ENCODE results near the gene ASB7.
"Not testable (repeated sequence)": the region's sequence is repeated elsewhere in the genome, so short reads cannot be mapped to it uniquely, and the experiment has no call there.

The ASB7 gene

GRCh38 chr15:100651253-100651652 lies 48.9 kb downstream of the ASB7 start:
- no peak for DNase-seq (ENCODE audit: low read depth)

DNA sequence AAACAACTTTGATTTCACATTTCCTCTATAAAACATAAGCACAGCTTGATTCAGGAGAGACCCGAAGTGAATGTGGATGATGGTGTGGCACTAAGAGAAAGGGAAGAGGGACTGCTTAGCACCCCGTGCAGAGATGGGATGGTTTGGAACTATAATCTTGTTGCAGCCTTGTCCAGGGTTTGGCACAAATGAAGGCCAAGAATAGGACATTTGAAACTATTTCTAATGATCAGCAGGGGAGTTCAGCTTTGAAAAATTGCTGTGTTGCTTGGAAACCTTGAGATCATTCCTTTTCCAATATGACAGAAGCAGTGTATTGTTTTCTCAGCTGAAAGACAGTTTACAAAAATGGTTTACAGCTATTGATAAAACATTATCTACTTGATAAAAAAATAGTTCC lies 49.7 kb downstream of the ASB7 start:
- DNase-seq (ENCODE audit: low read depth), result no peak

- DNase-seq (ENCODE audit: low read depth), result no peak
These were observed 51.2 kb downstream of the ASB7 start for GRCh38 chr15:100653608-100654007.

GRCh38 chr15:100658895-100659294 lies 56.5 kb downstream of the ASB7 start:
- DNase-seq (ENCODE audit: low read depth), result no peak

DNA sequence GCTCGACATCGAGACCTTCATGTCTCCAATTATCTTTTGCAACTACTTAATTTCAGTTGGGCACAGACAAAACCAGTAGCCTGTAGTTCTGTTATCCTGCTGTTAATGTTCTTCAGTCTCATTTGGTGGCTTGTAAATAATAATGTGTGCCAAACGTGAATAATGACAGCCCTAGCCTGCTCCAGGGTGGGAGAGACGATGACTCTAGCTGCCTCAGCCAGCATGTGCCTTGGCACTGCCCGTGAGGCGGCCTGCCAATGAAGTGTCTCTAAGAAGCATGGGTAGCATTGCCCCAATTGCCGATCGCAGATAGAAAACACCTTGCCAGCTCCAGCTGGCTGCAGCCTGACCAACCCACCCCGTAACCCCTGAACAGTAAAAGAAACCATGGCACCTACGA lies 58.8 kb downstream of the ASB7 start:
- no peak for DNase-seq (ENCODE audit: low read depth)

GRCh38 chr15:100663086-100663914 lies 60.9 kb downstream of the ASB7 start:
- no peak for DNase-seq (ENCODE audit: low read depth)

DNA sequence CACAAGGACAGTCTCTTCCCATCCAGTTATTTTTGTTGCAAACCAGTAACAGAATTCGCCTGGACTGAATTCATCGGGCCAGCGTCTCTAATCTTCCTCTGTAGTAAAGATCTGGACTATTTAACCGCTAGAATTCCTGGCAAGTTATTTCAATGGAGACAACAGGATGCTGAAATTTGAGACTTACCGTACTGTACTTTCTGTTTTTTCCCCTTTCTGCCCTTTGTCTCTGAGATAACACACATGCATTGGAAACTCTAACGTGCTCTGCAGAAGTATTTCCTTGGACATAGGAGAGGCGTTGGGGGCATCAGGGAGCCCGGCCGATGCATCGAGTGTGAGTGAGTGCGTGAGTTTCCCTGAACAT lies 61.5 kb downstream of the ASB7 start:
- no peak for DNase-seq (ENCODE audit: low read depth)

DNA sequence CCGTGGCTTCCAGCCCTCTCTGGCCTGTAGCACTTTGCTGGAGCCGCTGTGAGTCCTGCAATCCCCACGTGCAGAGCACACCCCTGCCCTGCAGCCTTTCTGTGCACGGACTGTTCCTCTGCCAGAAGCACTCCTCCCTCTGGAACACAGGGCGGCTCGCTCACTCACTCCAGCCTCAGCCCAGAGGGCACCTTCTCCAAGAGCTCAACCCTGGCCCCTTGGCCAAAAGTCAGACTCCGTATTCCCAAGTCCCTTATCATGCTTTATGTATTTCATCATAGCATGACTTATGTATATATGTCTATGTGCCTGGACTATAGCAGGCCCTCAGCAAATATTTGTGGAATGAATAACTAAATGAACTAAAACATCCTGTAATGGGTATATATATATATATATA lies 63.2 kb downstream of the ASB7 start:
- no peak for DNase-seq (ENCODE audit: low read depth)

DNA sequence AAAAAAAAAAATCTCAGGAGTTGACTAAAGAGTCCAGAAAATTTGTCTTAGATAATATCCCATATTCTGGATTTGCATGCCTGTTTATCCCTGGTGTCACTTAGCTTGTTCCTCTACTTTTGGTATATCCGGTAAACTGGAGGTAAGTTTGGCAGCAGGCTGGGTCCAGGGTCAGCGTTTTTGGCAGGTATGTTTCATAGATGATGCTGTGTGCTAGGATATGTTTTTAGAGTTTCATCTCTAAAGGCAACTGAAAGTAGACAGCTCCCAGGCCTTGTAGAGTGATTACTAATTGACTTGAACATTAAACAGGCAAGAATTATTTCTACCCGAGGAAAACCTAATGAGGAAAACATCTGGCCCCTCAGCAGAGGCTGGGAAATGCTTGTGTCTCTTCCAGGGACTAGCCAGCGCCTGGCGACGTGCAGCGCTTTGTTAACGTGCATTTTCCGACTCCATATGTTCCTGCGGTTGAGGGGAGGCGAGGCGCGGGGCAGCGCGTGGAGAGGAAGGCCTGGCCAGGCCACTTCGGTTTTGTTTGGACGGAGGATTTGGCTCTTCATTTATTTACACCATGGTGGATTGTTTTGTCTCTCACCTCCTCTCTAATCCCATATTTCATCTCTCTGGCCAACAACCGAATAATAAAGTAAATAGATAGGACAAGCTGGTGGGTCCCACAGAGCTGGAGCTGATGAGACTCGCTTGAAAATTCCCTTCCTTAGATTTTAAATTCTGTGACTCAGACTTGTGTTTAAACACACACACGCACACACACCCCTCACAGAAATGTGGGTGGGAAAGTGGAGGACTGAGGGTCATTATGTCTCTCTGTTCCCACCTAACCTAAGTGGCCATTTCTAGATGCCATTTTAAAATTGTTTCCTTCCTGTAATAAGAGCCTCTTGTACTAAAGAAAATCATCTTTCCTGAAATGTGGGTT lies 65.3 kb downstream of the ASB7 start:
- no peak for DNase-seq (ENCODE audit: low read depth)

DNA sequence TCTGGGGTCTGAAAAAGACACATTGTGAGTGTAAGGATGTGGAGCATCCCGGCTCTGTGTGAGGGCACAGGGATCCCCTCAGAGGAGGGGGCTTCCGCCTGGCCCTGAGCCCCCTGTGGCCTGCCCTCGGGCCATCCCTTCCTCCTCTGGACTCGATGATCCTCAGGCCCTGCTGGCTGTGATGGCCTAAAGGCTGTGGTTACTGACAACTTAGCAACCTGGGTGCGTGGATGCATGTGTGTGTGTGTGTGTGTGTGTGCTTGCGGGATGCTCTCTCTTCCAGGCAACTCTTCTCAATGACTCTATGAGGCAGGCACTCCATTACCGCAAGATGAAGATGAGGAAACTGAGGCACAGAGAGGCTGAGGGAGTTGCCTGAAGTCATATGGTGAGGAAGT lies 66.0 kb downstream of the ASB7 start:
- no peak for DNase-seq (ENCODE audit: low read depth)

GRCh38 chr15:100669260-100669659 lies 66.9 kb downstream of the ASB7 start:
- DNase-seq (ENCODE audit: low read depth), result no peak

- DNase-seq (ENCODE audit: low read depth), result no peak
These were observed 68.2 kb downstream of the ASB7 start for GRCh38 chr15:100670505-100671021.

GRCh38 chr15:100671124-100671680 lies 68.8 kb downstream of the ASB7 start:
- DNase-seq (ENCODE audit: low read depth), result no peak

GRCh38 chr15:100671858-100672543 lies 69.6 kb downstream of the ASB7 start:
- DNase-seq (ENCODE audit: low read depth), result no peak

- DNase-seq (ENCODE audit: low read depth), result no peak
These were observed 70.6 kb downstream of the ASB7 start for GRCh38 chr15:100672959-100673358.

GRCh38 chr15:100679151-100679550 lies 76.8 kb downstream of the ASB7 start:
- not testable (repeated sequence) for DNase-seq (ENCODE audit: low read depth)

DNA sequence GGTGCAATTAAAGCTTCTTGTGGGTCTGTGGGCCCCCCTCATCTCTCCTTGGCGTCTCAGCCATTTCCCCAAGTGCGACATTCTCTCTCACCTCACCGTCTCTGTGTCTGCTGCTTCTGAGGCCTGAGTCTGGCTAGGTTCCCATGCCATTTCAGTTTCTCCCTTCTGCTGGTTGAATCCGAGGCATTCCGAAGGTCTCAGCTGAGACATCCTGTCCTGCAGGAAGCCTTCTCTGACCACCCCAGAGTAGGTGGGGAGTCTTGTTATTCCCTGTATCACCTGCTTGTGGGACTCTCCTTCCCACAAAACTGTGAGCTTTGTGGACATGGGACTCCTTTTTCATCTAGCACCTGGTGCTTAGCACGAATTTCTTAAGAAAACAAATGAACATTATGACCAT lies 78.3 kb downstream of the ASB7 start:
- DNase-seq (ENCODE audit: low read depth), result no peak

- no peak for DNase-seq (ENCODE audit: low read depth)
These were observed 79.0 kb downstream of the ASB7 start for GRCh38 chr15:100681335-100681746.

- DNase-seq (ENCODE audit: low read depth), result no peak
These were observed 80.1 kb downstream of the ASB7 start for GRCh38 chr15:100682468-100682867.

- DNase-seq (ENCODE audit: low read depth), result no peak
These were observed 81.0 kb downstream of the ASB7 start for GRCh38 chr15:100683434-100683833.

DNA sequence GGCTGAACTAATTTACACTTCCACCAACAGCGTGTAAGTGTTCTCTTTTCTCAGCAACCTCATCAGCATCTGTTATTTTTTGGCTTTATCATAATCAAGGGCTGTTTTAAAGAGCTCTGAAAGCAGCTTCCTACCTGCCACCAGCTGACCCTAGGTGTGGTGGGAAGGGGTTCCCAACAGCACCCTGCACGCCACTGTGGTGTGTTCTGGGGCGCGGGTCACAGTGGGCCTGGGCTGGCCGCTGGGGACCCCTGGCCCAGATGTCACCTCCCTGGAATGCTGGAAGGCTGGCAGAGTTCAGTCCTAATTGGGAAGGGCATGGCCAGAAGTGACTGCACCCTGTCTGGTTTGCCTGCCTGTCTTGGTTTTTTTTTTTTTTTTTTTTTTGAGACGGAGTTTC lies 82.2 kb downstream of the ASB7 start:
- no peak for DNase-seq (ENCODE audit: low read depth)
